Stomach (tissue), 4 donors: ENCODE measurements around the gene FCGR3A.

Experiments used
- CTCF ChIP-seq, 7 experiments: fragments of 450-650 bp in 4 of 7; fragments of 200-600 bp in 3 of 7; sonication (generic) in 3 of 7; IDR thresholded peaks; one replicate each; pipeline ENCODE4 v1.5.1; 2016 to 2019; ENCODE audit warnings: antibody characterized with exemption in 7 of 7, control low read depth in 2 of 7, mild to moderate bottlenecking in 1 of 7
- EP300 ChIP-seq: sonication (generic); formaldehyde crosslinking; IDR thresholded peaks from one replicate; pipeline ENCODE4 v1.6.1; 2017; ENCODE audit warnings: antibody characterized with exemption
- POLR2A ChIP-seq, 4 donors: fragments of 450-650 bp; IDR thresholded peaks; one replicate each; pipeline ENCODE4 v1.6.1; 2016; ENCODE audit warnings: antibody characterized with exemption in 4 of 4, control low read depth in 2 of 4, mild to moderate bottlenecking in 1 of 4, moderate library complexity in 1 of 4
- POLR2AphosphoS5 ChIP-seq, 3 donors: sonication (generic); formaldehyde crosslinking; IDR thresholded peaks; one replicate each; pipeline ENCODE4 v1.6.1; 2016; ENCODE audit warnings: antibody characterized with exemption in 3 of 3

- TF ChIP-seq CTCF (IDR thresholded peaks at IDR 0.05) (no peak), POLR2A (IDR thresholded peaks at IDR 0.05) (no peak), POLR2AphosphoS5 (IDR thresholded peaks at IDR 0.05) (no peak), EP300 (no peak)
Observed at GRCh38 chr1:161549652-161550051, at the start of gene FCGR3A.
